MM.1S (cell line): ENCODE results near the gene DAG1.

Source experiments
- DNase-seq: peaks from one replicate; pipeline ENCODE4 v3.0.0-alpha.2; 2015
- H2AFZ ChIP-seq: fragments of 300-600 bp; sonication (generic); 2 replicates; pipeline ENCODE4 v1.6.0; 2016; ENCODE audit warnings: antibody characterized with exemption, low read length
- H3F3A ChIP-seq: fragments of 300-600 bp; sonication (generic); 2 replicates; pipeline ENCODE4 v1.6.1; 2016; ENCODE audit warnings: mild to moderate bottlenecking, antibody characterized with exemption, low read length, moderate library complexity, mixed read lengths; ENCODE audit not compliant: insufficient read depth
- H3K27ac ChIP-seq: fragments of 300-600 bp; sonication (generic); 2 replicates; pipeline ENCODE4 v1.5.1; 2016; ENCODE audit warnings: mild to moderate bottlenecking, low read length
- H3K27me3 ChIP-seq: fragments of 300-600 bp; sonication (generic); replicated peaks from 2 replicates; pipeline ENCODE4 v1.6.0; 2016; ENCODE audit warnings: low read length; ENCODE audit not compliant: insufficient read depth
- H3K36me3 ChIP-seq: fragments of 300-600 bp; sonication (generic); replicated peaks from 2 replicates; pipeline ENCODE4 v1.6.1; 2016; ENCODE audit warnings: mild to moderate bottlenecking, low read length, mixed read lengths; ENCODE audit not compliant: insufficient read depth
- H3K4me1 ChIP-seq: fragments of 300-600 bp; sonication (generic); 2 replicates; pipeline ENCODE4 v1.6.1; 2016; ENCODE audit warnings: low read length, mixed read lengths
- H3K4me2 ChIP-seq: fragments of 300-600 bp; sonication (generic); 2 replicates; pipeline ENCODE4 v1.6.0; 2016; ENCODE audit warnings: low read depth, low read length
- H3K4me3 ChIP-seq: fragments of 300-600 bp; sonication (generic); 2 replicates; pipeline ENCODE4 v1.5.1; 2016; ENCODE audit warnings: low read length, mixed read lengths
- H3K79me2 ChIP-seq: fragments of 300-600 bp; sonication (generic); 2 replicates; pipeline ENCODE4 v1.6.1; 2016; ENCODE audit warnings: mixed run types, low read length, mixed read lengths
- H3K9ac ChIP-seq: fragments of 300-600 bp; sonication (generic); 2 replicates; pipeline ENCODE4 v1.6.1; 2016; ENCODE audit warnings: low read length, mixed read lengths
- H3K9me2 ChIP-seq: fragments of 300-600 bp; sonication (generic); replicated peaks from 2 replicates; pipeline ENCODE4 v1.6.1; 2016; ENCODE audit warnings: mild to moderate bottlenecking, low read length, mixed read lengths; ENCODE audit not compliant: insufficient read depth
- H3K9me3 ChIP-seq: fragments of 300-600 bp; sonication (generic); replicated peaks from 2 replicates; pipeline ENCODE4 v1.6.1; 2016; ENCODE audit warnings: mild to moderate bottlenecking, low read length, mixed read lengths; ENCODE audit not compliant: insufficient read depth
- H4K20me1 ChIP-seq: fragments of 300-600 bp; sonication (generic); 2 replicates; pipeline ENCODE4 v1.6.1; 2016; ENCODE audit warnings: mild to moderate bottlenecking, low read length, moderate library complexity, mixed read lengths; ENCODE audit not compliant: insufficient read depth
- EZH2 ChIP-seq: fragments of 300-600 bp; sonication (generic); optimal IDR thresholded peaks from 2 replicates; pipeline ENCODE3; 2017; ENCODE audit warnings: low read depth, mild to moderate bottlenecking, antibody characterized with exemption, low read length, mixed read lengths
- EZH2phosphoT487 ChIP-seq: fragments of 300-600 bp; sonication (generic); IDR thresholded peaks from 2 replicates; pipeline ENCODE4 v1.6.1; 2018; ENCODE audit warnings: antibody characterized with exemption, low read length
- TF ChIP-seq, protein P1 (sequence below): fragments of 300-600 bp; sonication (generic); IDR thresholded peaks from 2 replicates; pipeline ENCODE4 v1.5.1; 2016; ENCODE audit warnings: antibody characterized with exemption, low read length, mixed read lengths

Gene DAG1

DNA sequence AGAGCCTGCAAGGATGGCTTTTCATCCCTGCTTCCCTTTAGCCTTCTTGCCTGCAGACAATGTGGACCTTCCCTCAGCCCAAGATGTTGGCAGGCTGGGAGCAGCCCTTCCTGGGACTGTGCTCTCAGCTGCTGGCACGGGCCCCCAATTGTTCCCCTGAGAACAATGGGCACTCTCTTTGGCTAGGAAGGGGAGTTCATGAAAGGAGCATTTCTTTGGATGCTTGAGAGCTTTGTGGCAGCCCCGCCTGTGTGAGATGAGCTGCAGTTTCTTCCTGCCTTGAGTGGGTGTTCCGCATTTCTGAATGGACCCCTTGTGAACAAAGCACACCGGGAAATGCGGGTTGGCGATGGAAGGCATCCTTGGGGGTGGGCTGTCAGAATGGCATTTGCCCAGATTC lies 49.2 kb downstream of the DAG1 start:
- H3F3A ChIP-seq, result no peaks in the 10 kb centered on the region
- no peaks in the 10 kb centered on the region for H4K20me1 ChIP-seq
- peaks cover 9% of the 10 kb centered on the region; the same call in 1 of the 2 replicates for H3K4me1 ChIP-seq
- H3K9me3 ChIP-seq, result no peaks in the 10 kb centered on the region
- H2AFZ ChIP-seq, result no peak overlapping the region
- H3K79me2 ChIP-seq, result 0 out of 2 replicates have a peak, but pooled peaks cover 5% of the 10 kb centered on the region
- no peak overlapping the region for H3K27ac ChIP-seq
- H3K9me2 ChIP-seq, result no peaks in the 10 kb centered on the region
- H3K9ac ChIP-seq, result no peak overlapping the region
- DNase-seq, result no peak
- H3K36me3 ChIP-seq, result no peaks in the 10 kb centered on the region; the same call in 1 of the 2 replicates
- TF ChIP-seq EZH2phosphoT487 (no peak), EZH2 (no peak)
- TF ChIP-seq, protein P1, sequence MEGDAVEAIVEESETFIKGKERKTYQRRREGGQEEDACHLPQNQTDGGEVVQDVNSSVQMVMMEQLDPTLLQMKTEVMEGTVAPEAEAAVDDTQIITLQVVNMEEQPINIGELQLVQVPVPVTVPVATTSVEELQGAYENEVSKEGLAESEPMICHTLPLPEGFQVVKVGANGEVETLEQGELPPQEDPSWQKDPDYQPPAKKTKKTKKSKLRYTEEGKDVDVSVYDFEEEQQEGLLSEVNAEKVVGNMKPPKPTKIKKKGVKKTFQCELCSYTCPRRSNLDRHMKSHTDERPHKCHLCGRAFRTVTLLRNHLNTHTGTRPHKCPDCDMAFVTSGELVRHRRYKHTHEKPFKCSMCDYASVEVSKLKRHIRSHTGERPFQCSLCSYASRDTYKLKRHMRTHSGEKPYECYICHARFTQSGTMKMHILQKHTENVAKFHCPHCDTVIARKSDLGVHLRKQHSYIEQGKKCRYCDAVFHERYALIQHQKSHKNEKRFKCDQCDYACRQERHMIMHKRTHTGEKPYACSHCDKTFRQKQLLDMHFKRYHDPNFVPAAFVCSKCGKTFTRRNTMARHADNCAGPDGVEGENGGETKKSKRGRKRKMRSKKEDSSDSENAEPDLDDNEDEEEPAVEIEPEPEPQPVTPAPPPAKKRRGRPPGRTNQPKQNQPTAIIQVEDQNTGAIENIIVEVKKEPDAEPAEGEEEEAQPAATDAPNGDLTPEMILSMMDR, result no peak
- no peaks in the 10 kb centered on the region for H3K27me3 ChIP-seq
- H3K4me3 ChIP-seq, result no peak overlapping the region
- H3K4me2 ChIP-seq, result no peak overlapping the region

DNA sequence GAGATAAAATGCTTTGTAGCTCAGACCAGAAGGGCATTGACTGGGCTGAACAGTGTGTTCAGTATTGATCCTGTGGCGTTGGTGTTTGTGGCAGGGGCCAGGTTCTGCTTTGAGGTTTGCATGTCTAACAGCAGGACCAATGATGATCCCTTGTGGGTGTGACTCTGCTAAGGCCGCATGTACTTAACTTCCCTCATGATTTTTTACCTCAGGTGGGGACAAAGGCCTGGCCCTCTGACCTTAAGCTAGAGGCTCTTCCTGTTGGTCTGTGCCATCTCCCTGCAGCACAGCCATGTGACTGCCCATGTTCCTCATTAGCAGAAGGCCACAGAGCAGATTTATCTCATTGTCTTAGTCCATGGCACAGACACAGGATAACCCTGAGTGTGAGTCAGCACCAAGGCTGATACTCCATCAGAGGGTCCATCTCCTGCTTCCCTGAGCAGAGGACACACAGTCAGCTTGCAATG lies 49.9 kb downstream of the DAG1 start:
- H3K27me3 ChIP-seq, result no peaks in the 10 kb centered on the region

GRCh38 chr3:49523756-49524747 lies 54.0 kb downstream of the DAG1 start:
- Histone ChIP-seq H3F3A (no peaks in the 10 kb centered on the region), H3K27ac (no peak overlapping the region), H2AFZ (no peak overlapping the region), H4K20me1 (no peaks in the 10 kb centered on the region), H3K4me2 (no peak overlapping the region), H3K4me3 (no peak overlapping the region), H3K27me3 (no peaks in the 10 kb centered on the region), H3K9me3 (no peaks in the 10 kb centered on the region), H3K9ac (no peak overlapping the region), H3K4me1 (peaks cover 9% of the 10 kb centered on the region; the same call in 1 of the 2 replicates), H3K79me2 (no peaks in the 10 kb centered on the region), H3K9me2 (no peaks in the 10 kb centered on the region), H3K36me3 (no peaks in the 10 kb centered on the region)
- DNase-seq, result no peak
- TF ChIP-seq EZH2phosphoT487 (no peak), EZH2 (no peak)
- TF ChIP-seq, protein P1, result no peak

More for the DNA sequence above, 49.9 kb downstream of the DAG1 start:
- no peak overlapping the region for H3K4me2 ChIP-seq
- no peak overlapping the region for H2AFZ ChIP-seq
- no peak overlapping the region for H3K9ac ChIP-seq
- TF ChIP-seq EZH2, result no peak
- TF ChIP-seq, protein P1, result no peak
- TF ChIP-seq EZH2phosphoT487, result no peak
- no peaks in the 10 kb centered on the region; the same call in 1 of the 2 replicates for H3K36me3 ChIP-seq
- DNase-seq, result no peak
- no peak overlapping the region for H3K4me3 ChIP-seq
- no peaks in the 10 kb centered on the region for H4K20me1 ChIP-seq
- no peaks in the 10 kb centered on the region for H3K9me2 ChIP-seq
- 0 out of 2 replicates have a peak, but pooled peaks cover 5% of the 10 kb centered on the region for H3K79me2 ChIP-seq
- H3K4me1 ChIP-seq, result peaks cover 9% of the 10 kb centered on the region; the same call in 1 of the 2 replicates
- no peak overlapping the region for H3K27ac ChIP-seq
- no peaks in the 10 kb centered on the region for H3F3A ChIP-seq
- no peaks in the 10 kb centered on the region for H3K9me3 ChIP-seq
